ENCODE measurements around the gene TFAM.

TFAM gene

GRCh38 chr10:58384999-58385783, at the start of gene TFAM:
TFAM (plus strand) TSS chr10:58385410; CDS start chr10:58385548, 138 bp downstream.
- peak; percentile 94 to 96 for DNase-seq (ENCODE audit: low read depth in 2 of 2)

- no peak for DNase-seq (ENCODE audit: low read depth in 2 of 2)
Observed at GRCh38 chr10:58336242-58336641, 49.0 kb upstream of the TFAM start.

- DNase-seq (ENCODE audit: low read depth in 2 of 2), result no peak
Observed at GRCh38 chr10:58341422-58341821, 43.8 kb upstream of the TFAM start.

GRCh38 chr10:58341947-58342346, 43.3 kb upstream of the TFAM start:
- no peak for DNase-seq (ENCODE audit: low read depth in 2 of 2)

GRCh38 chr10:58347967-58348366, 37.2 kb upstream of the TFAM start:
- DNase-seq (ENCODE audit: low read depth in 2 of 2), result no peak

GRCh38 chr10:58348571-58349033, 36.6 kb upstream of the TFAM start:
- DNase-seq (ENCODE audit: low read depth in 2 of 2), result no peak

GRCh38 chr10:58350023-58350422, 35.2 kb upstream of the TFAM start:
- DNase-seq (ENCODE audit: low read depth in 2 of 2), result no peak

GRCh38 chr10:58350619-58351323, 34.4 kb upstream of the TFAM start:
- no peak for DNase-seq (ENCODE audit: low read depth in 2 of 2)

GRCh38 chr10:58351616-58352578, 33.3 kb upstream of the TFAM start:
- no peak for DNase-seq (ENCODE audit: low read depth in 2 of 2)

GRCh38 chr10:58352956-58353610, 32.1 kb upstream of the TFAM start:
- no peak for DNase-seq (ENCODE audit: low read depth in 2 of 2)

GRCh38 chr10:58356756-58357155, 28.5 kb upstream of the TFAM start:
- DNase-seq (ENCODE audit: low read depth in 2 of 2), result no peak

GRCh38 chr10:58358314-58358933, 26.8 kb upstream of the TFAM start:
- no peak for DNase-seq (ENCODE audit: low read depth in 2 of 2)

GRCh38 chr10:58358947-58359346, 26.3 kb upstream of the TFAM start:
- DNase-seq (ENCODE audit: low read depth in 2 of 2), result no peak

- no peak for DNase-seq (ENCODE audit: low read depth in 2 of 2)
Observed at GRCh38 chr10:58359541-58359940, 25.7 kb upstream of the TFAM start.

- no peak for DNase-seq (ENCODE audit: low read depth in 2 of 2)
Observed at GRCh38 chr10:58360412-58361004, 24.7 kb upstream of the TFAM start.

GRCh38 chr10:58361353-58361752, 23.9 kb upstream of the TFAM start:
- no peak for DNase-seq (ENCODE audit: low read depth in 2 of 2)

- no peak for DNase-seq (ENCODE audit: low read depth in 2 of 2)
Observed at GRCh38 chr10:58362027-58362789, 23.0 kb upstream of the TFAM start.

- DNase-seq (ENCODE audit: low read depth in 2 of 2), result no peak
Observed at GRCh38 chr10:58367069-58367468, 18.1 kb upstream of the TFAM start.

GRCh38 chr10:58371473-58371872, 13.7 kb upstream of the TFAM start:
- DNase-seq (ENCODE audit: low read depth in 2 of 2), result no peak

All from stimulated activated CD4-positive, alpha-beta T cell treated with anti-CD3 and anti-CD28 coated beads, Interleukin-12 subunit alpha, Interleukin-12 subunit beta, amount 100 ng/mL, for 24 hours (primary cell).